Neural cell (in vitro differentiated cells): ENCODE measurements around the gene PTPRR. TPM values are rescaled to one million over a fixed set of nuclear protein-coding genes. Genes with fewer than 3 reads are reported as not detected.

Experiments
- H2AFZ ChIP-seq: fragments of 200-600, 300-800 bp; sonication (generic), shearing (Covaris generic); 2 replicates; pipeline ENCODE4 v1.6.0; 2014; ENCODE audit warnings: low read depth, mild to moderate bottlenecking, antibody characterized with exemption, low read length, moderate library complexity
- H3F3A ChIP-seq: fragments of 200-600 bp; shearing (Covaris generic); 2 replicates; pipeline ENCODE4 v1.6.1; 2016; ENCODE audit warnings: mild to moderate bottlenecking, moderate library complexity, mixed read lengths, antibody characterized with exemption, low read length; ENCODE audit not compliant: insufficient read depth, poor library complexity, severe bottlenecking
- H3K27ac ChIP-seq: fragments of 200-600, 300-800 bp; sonication (generic), shearing (Covaris generic); 2 replicates; pipeline ENCODE4 v1.5.1; 2014; ENCODE audit warnings: mild to moderate bottlenecking, low read length, moderate library complexity
- H3K27me3 ChIP-seq: fragments of 300-800, 200-600 bp; sonication (generic), shearing (Covaris generic); 2 replicates; pipeline ENCODE4 v1.6.0; 2014; ENCODE audit warnings: mild to moderate bottlenecking, low read depth, low read length, moderate library complexity; ENCODE audit not compliant: insufficient read depth
- H3K36me3 ChIP-seq: fragments of 300-800, 200-600 bp; sonication (generic), shearing (Covaris generic); 2 replicates; pipeline ENCODE4 v1.5.1; 2014; ENCODE audit warnings: mild to moderate bottlenecking, antibody characterized with exemption, low read length, moderate library complexity; ENCODE audit not compliant: insufficient read depth
- H3K4me2 ChIP-seq: fragments of 300-800, 200-600 bp; sonication (generic), shearing (Covaris generic); 2 replicates; pipeline ENCODE4 v1.6.0; 2014; ENCODE audit warnings: mild to moderate bottlenecking, low read length
- H3K4me3 ChIP-seq: fragments of 300-800, 200-600 bp; sonication (generic), shearing (Covaris generic); 2 replicates; pipeline ENCODE4 v1.5.1; 2014; ENCODE audit warnings: mild to moderate bottlenecking, low read length, moderate library complexity
- H3K79me2 ChIP-seq: fragments of 200-600 bp; shearing (Covaris generic); replicated peaks from 2 replicates; pipeline ENCODE4 v1.6.0; 2014; ENCODE audit warnings: mild to moderate bottlenecking, low read length, moderate library complexity; ENCODE audit not compliant: insufficient read depth
- H3K9ac ChIP-seq: fragments of 300-800, 200-600 bp; sonication (generic), shearing (Covaris generic); 2 replicates; pipeline ENCODE4 v1.6.1; 2016; ENCODE audit warnings: mild to moderate bottlenecking, low read length, mixed read lengths
- H3K9me2 ChIP-seq: fragments of 200-600 bp; shearing (Covaris generic); 2 replicates; pipeline ENCODE4 v1.6.1; 2016; ENCODE audit warnings: mild to moderate bottlenecking, low read length, mixed read lengths; ENCODE audit not compliant: insufficient read depth
- H3K9me3 ChIP-seq: fragments of 200-600, 300-800 bp; sonication (generic), shearing (Covaris generic); 2 replicates; pipeline ENCODE4 v1.6.1; 2016; ENCODE audit warnings: mild to moderate bottlenecking, mixed run types, low read length, moderate library complexity, mixed read lengths
- H4K20me1 ChIP-seq: fragments of 200-600 bp; shearing (Covaris generic); 2 replicates; pipeline ENCODE4 v1.6.1; 2016; ENCODE audit warnings: mild to moderate bottlenecking, mixed run types; ENCODE audit not compliant: insufficient read depth
- CTCF ChIP-seq: fragments of 450-650 bp; IDR thresholded peaks from 2 replicates; pipeline ENCODE4 v1.5.1; 2014; ENCODE audit warnings: antibody characterized with exemption, mild to moderate bottlenecking, moderate library complexity; ENCODE audit not compliant: poor library complexity, severe bottlenecking
- EP300 ChIP-seq: fragments of 450-650 bp; conservative IDR thresholded peaks from 2 replicates; pipeline ENCODE4 v1.6.1; 2014; ENCODE audit warnings: antibody characterized with exemption, mild to moderate bottlenecking, moderate library complexity; ENCODE audit not compliant: poor library complexity, severe bottlenecking
- EZH2 ChIP-seq: fragments of 200-600, 300-800 bp; shearing (Covaris generic), sonication (generic); IDR thresholded peaks from 2 replicates; pipeline ENCODE4 v1.6.1; 2014; ENCODE audit warnings: antibody characterized with exemption, low read length, borderline replicate concordance, mild to moderate bottlenecking; ENCODE audit not compliant: insufficient read depth, poor library complexity, severe bottlenecking
- MXI1 ChIP-seq: fragments of 450-650 bp; conservative IDR thresholded peaks from 2 replicates; pipeline ENCODE4 v1.6.1; 2014; ENCODE audit warnings: antibody characterized with exemption, mild to moderate bottlenecking; ENCODE audit not compliant: poor library complexity, severe bottlenecking
- POLR2AphosphoS5 ChIP-seq: IDR thresholded peaks from 2 replicates; pipeline ENCODE4 v1.6.1; 2012
- RAD21 ChIP-seq: fragments of 450-650 bp; conservative IDR thresholded peaks from 2 replicates; pipeline ENCODE4 v1.6.1; 2014; ENCODE audit warnings: antibody characterized with exemption, mild to moderate bottlenecking, moderate library complexity
- REST ChIP-seq: IDR thresholded peaks from 2 replicates; pipeline ENCODE4 v1.6.1; 2012; ENCODE audit warnings: borderline replicate concordance
- SMC3 ChIP-seq: fragments of 450-650 bp; conservative IDR thresholded peaks from 2 replicates; pipeline ENCODE4 v1.6.1; 2014; ENCODE audit warnings: antibody characterized with exemption, mild to moderate bottlenecking, moderate library complexity; ENCODE audit not compliant: poor library complexity
- TAF1 ChIP-seq: IDR thresholded peaks from 2 replicates; pipeline ENCODE4 v1.6.1; 2012; ENCODE audit warnings: low read depth
- polyA plus RNA-seq: library from polyadenylated mRNA; depleted of rRNA; stranded (reverse); fragments of >200 nt; gene quantifications from 2 replicates; pipeline ENCODE4 v1.2.3, GENCODE V29; 2014

PTPRR gene
- polyA plus RNA-seq, 1 donor from 2014 or later = 2.2 TPM

GRCh38 chr12:70709022-70709421, 211.5 kb downstream of the PTPRR start:
- Histone ChIP-seq H3K4me3 (no peak overlapping the region), H3F3A (no peaks in the 10 kb centered on the region)

GRCh38 chr12:70706611-70707010, 213.9 kb downstream of the PTPRR start:
- Histone ChIP-seq H3K79me2 (no peaks in the 10 kb centered on the region), H3K4me3 (no peak overlapping the region), H3K27me3 (no peaks in the 10 kb centered on the region), H4K20me1 (no peaks in the 10 kb centered on the region), H3F3A (no peaks in the 10 kb centered on the region), H3K36me3 (no peaks in the 10 kb centered on the region), H3K4me2 (no peak overlapping the region), H3K27ac (no peak overlapping the region), H2AFZ (no peak overlapping the region), H3K9ac (no peak overlapping the region), H3K9me2 (no peaks in the 10 kb centered on the region), H3K9me3 (no peaks in the 10 kb centered on the region)
- no peak for TF ChIP-seq TAF1

More at GRCh38 chr12:70709022-70709421, 211.5 kb downstream of the PTPRR start:
- Histone ChIP-seq H3K79me2 (no peaks in the 10 kb centered on the region), H3K9me2 (no peaks in the 10 kb centered on the region), H2AFZ (no peak overlapping the region), H3K9ac (no peak overlapping the region), H4K20me1 (no peaks in the 10 kb centered on the region), H3K27ac (no peak overlapping the region), H3K36me3 (no peaks in the 10 kb centered on the region), H3K27me3 (no peaks in the 10 kb centered on the region), H3K4me2 (no peak overlapping the region), H3K9me3 (no peaks in the 10 kb centered on the region)
- TF ChIP-seq SMC3 = no peak
- TF ChIP-seq RAD21 = no peak
- no peak for TF ChIP-seq EP300
- TF ChIP-seq MXI1 = no peak
- TF ChIP-seq CTCF = no peak
- TF ChIP-seq REST = no peak
- no peak for TF ChIP-seq EZH2
- no peak for TF ChIP-seq TAF1
- TF ChIP-seq POLR2AphosphoS5 = no peak

GRCh38 chr12:70698345-70698744, 222.2 kb downstream of the PTPRR start:
- TF ChIP-seq POLR2AphosphoS5 = no peak
- no peak overlapping the region for H3K27ac ChIP-seq
- H4K20me1 ChIP-seq = no peaks in the 10 kb centered on the region
- H3K9ac ChIP-seq = no peak overlapping the region
- H3K9me2 ChIP-seq = no peaks in the 10 kb centered on the region
- no peaks in the 10 kb centered on the region for H3K9me3 ChIP-seq
- no peaks in the 10 kb centered on the region for H3K36me3 ChIP-seq
- no peaks in the 10 kb centered on the region for H3F3A ChIP-seq
- H2AFZ ChIP-seq = no peak overlapping the region
- H3K27me3 ChIP-seq = no peaks in the 10 kb centered on the region
- H3K79me2 ChIP-seq = no peaks in the 10 kb centered on the region
- H3K4me2 ChIP-seq = no peak overlapping the region
- H3K4me3 ChIP-seq = no peak overlapping the region
